DOHH2 (cell line): ENCODE data around the gene FLNB.

Source experiments
- H3F3A ChIP-seq: fragments of 200-600 bp; sonication (generic), shearing (Covaris generic); 2 replicates; pipeline ENCODE4 v1.6.0; 2016; ENCODE audit warnings: antibody characterized with exemption, mild to moderate bottlenecking; ENCODE audit not compliant: control insufficient read depth, insufficient read depth
- H3K27ac ChIP-seq: fragments of 200-600 bp; sonication (generic); 2 replicates; pipeline ENCODE4 v1.5.1; 2014; ENCODE audit warnings: low read depth, mild to moderate bottlenecking, low read length, moderate library complexity
- H3K27me3 ChIP-seq: fragments of 200-600 bp; sonication (generic); 2 replicates; pipeline ENCODE4 v1.6.1; 2014; ENCODE audit warnings: mild to moderate bottlenecking, low read length, mixed read lengths; ENCODE audit not compliant: control insufficient read depth
- H3K36me3 ChIP-seq: fragments of 200-600 bp; sonication (generic); 2 replicates; pipeline ENCODE4 v1.6.1; 2014; ENCODE audit warnings: mild to moderate bottlenecking, low read length, moderate library complexity, mixed read lengths; ENCODE audit not compliant: control insufficient read depth
- H3K4me1 ChIP-seq: fragments of 200-600 bp; sonication (generic); 2 replicates; pipeline ENCODE4 v1.6.1; 2014; ENCODE audit warnings: mild to moderate bottlenecking, low read length, mixed read lengths; ENCODE audit not compliant: control insufficient read depth
- H3K4me2 ChIP-seq: fragments of 200-600 bp; sonication (generic); 2 replicates; pipeline ENCODE4 v1.6.0; 2014; ENCODE audit warnings: mild to moderate bottlenecking, low read length, moderate library complexity
- H3K4me3 ChIP-seq: fragments of 200-600 bp; sonication (generic); 2 replicates; pipeline ENCODE4 v1.5.1; 2014; ENCODE audit warnings: mild to moderate bottlenecking, low read length, mixed read lengths
- H3K79me2 ChIP-seq: fragments of 200-600 bp; sonication (generic); 2 replicates; pipeline ENCODE4 v1.6.1; 2014; ENCODE audit warnings: mild to moderate bottlenecking, low read length, mixed read lengths; ENCODE audit not compliant: control insufficient read depth
- H3K9me2 ChIP-seq: fragments of 200-600 bp; sonication (generic); replicated peaks from 2 replicates; pipeline ENCODE4 v1.6.1; 2014; ENCODE audit warnings: mild to moderate bottlenecking, low read length, mixed read lengths; ENCODE audit not compliant: control insufficient read depth
- H3K9me3 ChIP-seq: fragments of 200-600 bp; sonication (generic); 2 replicates; pipeline ENCODE4 v1.6.1; 2014; ENCODE audit warnings: antibody characterized with exemption, low read length, mixed read lengths; ENCODE audit not compliant: control insufficient read depth, insufficient read depth
- H4K20me1 ChIP-seq: fragments of 200-600 bp; sonication (generic); 2 replicates; pipeline ENCODE4 v1.6.0; 2014; ENCODE audit warnings: low read depth, mild to moderate bottlenecking, antibody characterized with exemption, low read length, moderate library complexity; ENCODE audit not compliant: control insufficient read depth, insufficient read depth
- CTCF ChIP-seq: fragments of 200-600 bp; sonication (generic); IDR thresholded peaks from one replicate; pipeline ENCODE4 v1.5.1; 2014; ENCODE audit warnings: antibody characterized with exemption, mild to moderate bottlenecking, low read depth, low read length; ENCODE audit not compliant: poor library complexity, severe bottlenecking
- EZH2phosphoT487 ChIP-seq: fragments of 200-600 bp; sonication (generic); IDR thresholded peaks from 2 replicates; pipeline ENCODE4 v1.6.1; 2017; ENCODE audit warnings: borderline replicate concordance, mild to moderate bottlenecking, antibody characterized with exemption, low read length, moderate library complexity, mixed read lengths

Gene FLNB

DNA sequence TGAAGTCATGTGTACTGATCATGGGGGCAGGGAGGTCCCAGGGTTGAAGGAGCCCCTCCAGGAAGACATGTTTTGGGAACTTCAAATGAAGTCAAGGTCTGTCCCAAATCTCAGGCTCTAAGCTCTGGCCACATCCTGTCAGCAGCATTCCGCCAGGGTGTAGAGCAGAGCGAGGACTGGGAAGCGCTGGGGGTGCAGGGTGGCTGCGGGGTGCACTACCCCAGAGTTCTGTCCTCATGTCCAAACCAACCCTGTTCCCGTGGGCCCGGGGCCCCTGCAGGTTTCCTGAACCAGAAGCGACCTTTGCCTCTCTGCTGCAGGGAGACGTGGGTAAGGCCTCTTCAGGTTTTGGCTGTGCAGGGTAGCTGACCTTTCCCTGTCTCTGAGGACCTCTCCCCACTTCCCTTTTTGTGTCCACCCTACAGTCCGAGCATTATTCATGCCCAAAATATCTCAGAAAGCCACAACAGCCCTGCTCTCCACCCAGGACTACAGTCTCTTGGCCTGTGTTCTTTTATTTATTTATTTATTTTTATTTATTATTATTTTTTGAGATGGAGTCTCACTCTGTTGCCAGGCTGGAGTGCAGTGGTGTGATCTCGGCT lies 26.6 kb upstream of the FLNB start:
- peaks cover 4% of the 10 kb centered on the region; the same call in 1 of the 2 replicates for H3F3A ChIP-seq
- H3K4me1 ChIP-seq: peaks cover 34% of the 10 kb centered on the region
- H3K9me3 ChIP-seq: no peaks in the 10 kb centered on the region
- no peak overlapping the region for H3K27ac ChIP-seq
- H3K27me3 ChIP-seq: no peaks in the 10 kb centered on the region
- no peaks in the 10 kb centered on the region for H3K9me2 ChIP-seq
- no peaks in the 10 kb centered on the region for H4K20me1 ChIP-seq
- H3K36me3 ChIP-seq: no peaks in the 10 kb centered on the region
- no peak overlapping the region for H3K4me3 ChIP-seq
- TF ChIP-seq CTCF (no peak), EZH2phosphoT487 (no peak)
- H3K4me2 ChIP-seq: no peak overlapping the region
- no peaks in the 10 kb centered on the region for H3K79me2 ChIP-seq

DNA sequence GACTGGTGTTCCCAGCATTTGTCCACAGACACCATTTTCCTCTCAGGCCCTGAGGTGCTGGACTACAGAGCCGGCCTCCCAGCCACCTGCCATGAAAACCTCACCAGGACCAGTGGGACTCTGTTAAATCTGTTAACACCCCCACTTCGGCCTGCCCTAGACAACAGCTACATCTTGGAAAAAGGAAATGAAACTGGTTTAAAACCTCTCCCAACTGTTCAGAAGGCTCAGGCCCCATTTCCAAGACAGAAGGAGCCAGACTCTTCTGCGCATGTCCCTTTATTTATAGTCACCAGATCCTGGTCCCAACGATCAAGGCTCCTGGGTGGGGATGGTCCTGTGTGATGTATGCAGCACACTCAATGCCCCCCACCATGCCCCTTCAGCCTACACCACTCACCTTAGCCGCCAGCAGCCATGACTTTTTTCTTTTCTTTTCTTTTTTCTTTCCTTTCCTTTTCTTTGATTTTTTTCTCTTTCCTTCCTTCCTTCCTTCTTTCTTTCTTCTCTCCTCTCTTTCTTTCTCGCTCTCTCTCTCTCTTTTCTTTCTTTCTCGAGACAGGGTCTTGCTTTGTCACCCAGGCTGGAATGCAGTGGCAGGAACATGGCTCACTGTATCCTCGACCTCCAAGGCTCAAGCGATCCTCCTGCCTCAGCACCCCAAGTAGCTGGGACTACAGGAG lies 25.5 kb upstream of the FLNB start:
- no peaks in the 10 kb centered on the region for H3K27me3 ChIP-seq
- peaks cover 34% of the 10 kb centered on the region for H3K4me1 ChIP-seq
- H3K4me3 ChIP-seq: peak overlapping the region; percentile 38
- H3K27ac ChIP-seq: peak overlapping the region; percentile 72
- no peaks in the 10 kb centered on the region for H3K79me2 ChIP-seq
- H3K9me2 ChIP-seq: no peaks in the 10 kb centered on the region
- peaks cover 4% of the 10 kb centered on the region; the same call in 1 of the 2 replicates for H3F3A ChIP-seq
- H3K36me3 ChIP-seq: no peaks in the 10 kb centered on the region
- peak overlapping the region; percentile 62 for H3K4me2 ChIP-seq
- TF ChIP-seq CTCF (no peak), EZH2phosphoT487 (no peak)
- H4K20me1 ChIP-seq: no peaks in the 10 kb centered on the region
- H3K9me3 ChIP-seq: no peaks in the 10 kb centered on the region

DNA sequence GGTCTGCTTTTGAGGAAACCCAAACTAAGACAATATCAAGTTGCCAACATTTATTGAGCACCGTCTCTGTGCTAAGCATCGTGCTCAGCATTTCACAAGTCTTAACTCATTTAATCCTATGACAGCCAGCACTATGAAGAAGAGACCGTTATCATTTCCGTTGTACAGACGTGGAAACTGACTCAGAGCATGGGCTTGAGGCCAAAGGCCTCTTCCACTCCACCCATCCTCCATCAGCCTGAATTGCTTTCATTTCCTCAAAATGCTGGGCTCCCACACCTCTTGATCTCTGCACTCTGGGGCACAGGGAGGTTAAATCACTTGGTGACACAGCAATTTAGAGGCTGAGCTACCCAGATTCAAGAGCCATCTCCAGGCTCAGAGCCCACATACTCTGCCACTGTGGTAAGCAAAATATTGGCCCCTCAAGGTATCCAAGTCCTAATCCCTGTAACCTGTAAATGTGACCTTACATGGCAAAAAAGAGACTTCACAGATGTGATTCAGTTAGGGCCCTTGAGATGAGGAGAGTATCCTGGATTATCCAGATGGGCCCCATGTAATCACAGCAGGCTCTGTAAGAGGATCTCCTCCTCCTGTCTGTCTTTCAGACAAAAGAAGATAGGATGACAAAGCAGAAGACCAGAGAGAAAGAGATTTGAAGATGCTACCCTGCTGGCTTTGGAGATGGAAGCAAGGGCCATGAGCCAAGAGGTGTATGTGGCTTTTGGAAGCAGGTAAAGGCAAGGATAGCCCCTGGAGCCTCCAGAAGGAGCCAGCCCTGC lies 24.3 kb upstream of the FLNB start:
- Histone ChIP-seq H3K27ac (peak overlapping the region; percentile 72), H3K9me2 (no peaks in the 10 kb centered on the region), H3K36me3 (no peaks in the 10 kb centered on the region), H3K9me3 (no peaks in the 10 kb centered on the region), H3K4me3 (peak overlapping the region; percentile 38), H3K79me2 (no peaks in the 10 kb centered on the region), H3K4me2 (peak overlapping the region; percentile 62), H3F3A (peaks cover 4% of the 10 kb centered on the region; the same call in 1 of the 2 replicates), H3K27me3 (no peaks in the 10 kb centered on the region), H4K20me1 (no peaks in the 10 kb centered on the region), H3K4me1 (peaks cover 34% of the 10 kb centered on the region)
- no peak for TF ChIP-seq EZH2phosphoT487
- no peak for TF ChIP-seq CTCF
